C4-2B (cell line): ENCODE results near the gene DST.

ENCODE experiments used
- CTCF ChIP-seq: fragments of 450-650 bp; conservative IDR thresholded peaks from 2 replicates; pipeline ENCODE4 v1.5.1; 2017; ENCODE audit warnings: mild to moderate bottlenecking
- ZFX ChIP-seq: fragments of 450-650 bp; IDR thresholded peaks from 2 replicates; pipeline ENCODE4 v1.6.1; 2017

GRCh38 chr6:56515081-56515905 is 127.4 kb downstream of the DST start:
- TF ChIP-seq CTCF: no peak
- TF ChIP-seq ZFX: no peak
